ENCODE measurements around the gene FZR1.

GRCh38 chr19:3556423-3556977, 50.4 kb downstream of the FZR1 start:
- no peak for TF ChIP-seq CTCF (IDR thresholded peaks at IDR 0.05)
- TF ChIP-seq POLR2A (IDR thresholded peaks at IDR 0.05) = no peak
- TF ChIP-seq EP300 (IDR thresholded peaks at IDR 0.05) = no peak
- no peak for TF ChIP-seq POLR2AphosphoS5 (IDR thresholded peaks at IDR 0.05)

All from suprapubic skin (tissue), 4 donors.